ENCODE data around the gene DHX34.

DNA sequence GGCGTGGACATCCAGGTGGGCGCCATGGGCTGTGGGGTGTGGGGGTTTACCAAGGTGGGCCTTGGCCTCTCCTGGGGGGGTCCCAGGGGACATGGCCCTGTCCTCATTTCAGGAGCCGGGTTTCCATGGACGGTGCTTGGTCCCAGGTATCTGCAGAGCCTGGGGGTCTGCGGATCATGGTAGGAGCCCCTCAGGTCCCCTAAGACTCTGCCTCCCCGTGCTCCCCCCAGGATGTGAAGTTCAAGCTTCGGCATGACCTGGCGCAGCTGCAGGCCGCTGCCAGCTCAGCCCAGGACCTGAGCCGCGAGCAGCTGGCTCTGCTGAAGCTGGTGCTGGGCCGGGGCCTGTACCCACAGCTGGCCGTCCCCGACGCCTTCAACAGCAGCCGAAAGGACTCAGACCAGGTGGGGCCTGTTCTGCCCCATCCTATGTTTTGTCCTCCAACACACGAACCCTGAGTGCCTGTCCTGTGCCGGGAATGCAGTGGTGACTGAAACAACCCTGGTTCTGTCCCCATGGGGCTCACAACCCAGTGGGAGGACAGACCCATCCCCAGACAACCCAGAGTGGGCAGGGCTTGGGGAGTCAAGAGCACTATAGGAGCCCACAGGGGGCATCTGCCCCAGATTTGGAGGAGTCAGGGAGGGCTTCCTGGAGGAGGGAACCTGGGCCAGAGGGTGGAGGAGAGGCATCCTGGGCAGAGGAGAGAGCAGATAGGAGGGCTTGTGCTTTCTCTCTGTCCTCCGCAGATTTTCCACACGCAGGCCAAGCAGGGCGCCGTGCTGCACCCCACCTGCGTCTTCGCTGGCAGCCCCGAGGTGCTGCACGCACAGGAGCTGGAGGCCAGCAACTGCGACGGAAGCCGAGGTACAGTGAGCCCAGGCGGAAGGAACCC, 26.8 kb downstream of the DHX34 start:
- TF ChIP-seq, protein P1, sequence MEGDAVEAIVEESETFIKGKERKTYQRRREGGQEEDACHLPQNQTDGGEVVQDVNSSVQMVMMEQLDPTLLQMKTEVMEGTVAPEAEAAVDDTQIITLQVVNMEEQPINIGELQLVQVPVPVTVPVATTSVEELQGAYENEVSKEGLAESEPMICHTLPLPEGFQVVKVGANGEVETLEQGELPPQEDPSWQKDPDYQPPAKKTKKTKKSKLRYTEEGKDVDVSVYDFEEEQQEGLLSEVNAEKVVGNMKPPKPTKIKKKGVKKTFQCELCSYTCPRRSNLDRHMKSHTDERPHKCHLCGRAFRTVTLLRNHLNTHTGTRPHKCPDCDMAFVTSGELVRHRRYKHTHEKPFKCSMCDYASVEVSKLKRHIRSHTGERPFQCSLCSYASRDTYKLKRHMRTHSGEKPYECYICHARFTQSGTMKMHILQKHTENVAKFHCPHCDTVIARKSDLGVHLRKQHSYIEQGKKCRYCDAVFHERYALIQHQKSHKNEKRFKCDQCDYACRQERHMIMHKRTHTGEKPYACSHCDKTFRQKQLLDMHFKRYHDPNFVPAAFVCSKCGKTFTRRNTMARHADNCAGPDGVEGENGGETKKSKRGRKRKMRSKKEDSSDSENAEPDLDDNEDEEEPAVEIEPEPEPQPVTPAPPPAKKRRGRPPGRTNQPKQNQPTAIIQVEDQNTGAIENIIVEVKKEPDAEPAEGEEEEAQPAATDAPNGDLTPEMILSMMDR (IDR thresholded peaks at IDR 0.05): no peak
- TF ChIP-seq POLR2A (IDR thresholded peaks at IDR 0.05): no peak

Data from ovary (tissue), 3 donors.